GM12878 (cell line): ENCODE results near the gene NPTX1. TPM values are rescaled to one million over a fixed set of nuclear protein-coding genes. Genes with fewer than 3 reads are reported as not detected.

Experiments used
- ATAC-seq: fragments of 200-7000 bp; cut with Tn5 transposase; 3 replicates; pipeline ENCODE4 v1.9.1; 2020; ENCODE audit warnings: mild to moderate bottlenecking, moderate library complexity
- BruUV-seq: library from RNA; stranded (reverse); fragments of 400-500 nt; replicated peaks from 2 replicates; lab custom pipeline; 2021; lab: Mats Ljungman, UMichigan
- CTCF ChIA-PET: fragments of 300-600 bp; sonication (Branson Sonifier 250); formaldehyde crosslinking; extraction: SDS; loops from one replicate; lab custom pipeline; 2021; ENCODE audit warnings: inconsistent platforms; lab: Yijun Ruan, JAX
- POLR2A ChIA-PET: fragments of 350-600 bp; formaldehyde crosslinking; extraction: SDS; loops from one replicate; lab custom pipeline; 2021; ENCODE audit warnings: inconsistent platforms; lab: Charles Lee
- RAD21 ChIA-PET: fragments of 300-600 bp; sonication (Branson Sonifier 250); formaldehyde crosslinking; loops from one replicate; lab custom pipeline; 2023; ENCODE audit warnings: antibody characterized with exemption; ENCODE audit not compliant: unreplicated experiment; lab: Charles Lee
- SMC1A ChIA-PET: fragments of 300-600 bp; sonication (Branson Sonifier 250); formaldehyde crosslinking; loops from one replicate; lab custom pipeline; 2023; ENCODE audit not compliant: unreplicated experiment, uncharacterized antibody; lab: Charles Lee
- DNase-seq: peaks from one replicate; pipeline ENCODE4 v3.0.0-alpha.2; 2011; ENCODE audit warnings: low read depth, low spot score
- FAIRE-seq: peaks from 3 replicates; lab custom pipeline; 2011; peaks lifted over from hg19 to GRCh38; lab: Jason Lieb, UNC
- H2AFZ ChIP-seq: 2 replicates; pipeline ENCODE4 v1.6.0; 2011; ENCODE audit warnings: low read depth, low read length, control low read depth; ENCODE audit not compliant: control insufficient read depth
- H3K27ac ChIP-seq: 2 replicates; pipeline ENCODE4 v1.5.1; 2011; ENCODE audit warnings: control low read depth; ENCODE audit not compliant: control insufficient read depth, insufficient read depth
- H3K27me3 ChIP-seq, 2 experiments: replicated peaks in 1 of 2; 2 replicates each; pipeline versions ENCODE4 v1.6.0 to v1.6.1; 2011; ENCODE audit warnings: low read length in 1 of 2; ENCODE audit not compliant: control insufficient read depth in 2 of 2, insufficient read depth in 2 of 2
- H3K36me3 ChIP-seq, 2 experiments: 2 replicates each; pipeline ENCODE4 v1.5.1; 2011; ENCODE audit warnings: low read length in 1 of 2; ENCODE audit not compliant: control insufficient read depth in 2 of 2, insufficient read depth in 2 of 2
- H3K4me1 ChIP-seq: 2 replicates; pipeline ENCODE4 v1.6.1; 2011; ENCODE audit warnings: mild to moderate bottlenecking, low read length, moderate library complexity, mixed read lengths; ENCODE audit not compliant: control insufficient read depth, insufficient read depth
- H3K4me2 ChIP-seq: 2 replicates; pipeline ENCODE4 v1.6.0; 2011; ENCODE audit warnings: control low read depth; ENCODE audit not compliant: control insufficient read depth, insufficient read depth
- H3K4me3 ChIP-seq: fragments of 200-600 bp; sonication (generic); 2 replicates; pipeline ENCODE4 v1.5.1; 2016
- H3K79me2 ChIP-seq: 2 replicates; pipeline ENCODE4 v1.6.0; 2011; ENCODE audit warnings: low read length; ENCODE audit not compliant: control insufficient read depth, insufficient read depth
- H3K9ac ChIP-seq: 2 replicates; pipeline ENCODE4 v1.8.0; 2011; ENCODE audit warnings: low read length, control low read depth, mixed read lengths; ENCODE audit not compliant: control insufficient read depth, insufficient read depth
- H3K9me3 ChIP-seq: replicated peaks from 3 replicates; pipeline ENCODE4 v1.5.1; 2011; ENCODE audit warnings: mild to moderate bottlenecking, low read length; ENCODE audit not compliant: control insufficient read depth, insufficient read depth
- H4K20me1 ChIP-seq: 2 replicates; pipeline ENCODE4 v1.6.0; 2011; ENCODE audit not compliant: control insufficient read depth, insufficient read depth
- BCL11A ChIP-seq: IDR thresholded peaks from 2 replicates; pipeline ENCODE4 v1.6.1; 2011; ENCODE audit warnings: low read depth, low read length
- EP300 ChIP-seq, 2 experiments: fragments of 150-350 bp in 1 of 2; IDR thresholded peaks; 2 replicates each; pipeline ENCODE4 v1.6.1; 2011 to 2012; ENCODE audit warnings: low read depth in 2 of 2, low read length in 2 of 2, borderline replicate concordance in 1 of 2, improper control_type of control experiment in 1 of 2, inconsistent platforms in 1 of 2; ENCODE audit not compliant: control insufficient read depth in 1 of 2
- GATAD2B ChIP-seq: fragments of 450-650 bp; conservative IDR thresholded peaks from 2 replicates; pipeline ENCODE4 v1.6.1; 2017; ENCODE audit warnings: low read depth, mild to moderate bottlenecking, moderate library complexity
- IKZF1 ChIP-seq: fragments of 450-650 bp; conservative IDR thresholded peaks from 2 replicates; pipeline ENCODE4 v1.6.1; 2017; ENCODE audit warnings: antibody characterized with exemption, mild to moderate bottlenecking
- IRF5 ChIP-seq: fragments of 450-650 bp; IDR thresholded peaks from 2 replicates; pipeline ENCODE4 v1.6.1; 2017; ENCODE audit warnings: borderline replicate concordance
- MAX ChIP-seq: IDR thresholded peaks from 2 replicates; pipeline ENCODE4 v1.6.1; 2012; ENCODE audit warnings: low read depth, low read length, improper control_type of control experiment
- MEF2A ChIP-seq: IDR thresholded peaks from 2 replicates; pipeline ENCODE4 v1.6.1; 2011; ENCODE audit warnings: low read depth, mild to moderate bottlenecking, low read length, moderate library complexity; ENCODE audit not compliant: insufficient read depth
- MTA2 ChIP-seq: fragments of 450-650 bp; IDR thresholded peaks from 2 replicates; pipeline ENCODE4 v1.6.1; 2016; ENCODE audit warnings: low read depth, mild to moderate bottlenecking, moderate library complexity
- MTA3 ChIP-seq: IDR thresholded peaks from 2 replicates; pipeline ENCODE4 v1.6.1; 2012; ENCODE audit warnings: low read length, inconsistent platforms, borderline replicate concordance
- NFXL1 ChIP-seq: fragments of 450-650 bp; IDR thresholded peaks from 2 replicates; pipeline ENCODE4 v1.6.1; 2017; ENCODE audit warnings: antibody characterized with exemption, mild to moderate bottlenecking, borderline replicate concordance
- PKNOX1 ChIP-seq: fragments of 450-650 bp; IDR thresholded peaks from 2 replicates; pipeline ENCODE4 v1.6.1; 2016; ENCODE audit warnings: mild to moderate bottlenecking
- RCOR1 ChIP-seq: conservative IDR thresholded peaks from 2 replicates; pipeline ENCODE4 v1.6.1; 2012; ENCODE audit warnings: low read depth, low read length, improper control_type of control experiment
- RELA ChIP-seq: fragments of 450-650 bp; IDR thresholded peaks from 2 replicates; pipeline ENCODE4 v1.8.0; 2014; ENCODE audit warnings: borderline replicate concordance; ENCODE audit not compliant: partially characterized antibody
- SREBF1 ChIP-seq: IDR thresholded peaks from 2 replicates; pipeline ENCODE4 v1.6.1; 2012; ENCODE audit warnings: mild to moderate bottlenecking, low read length
- ZBTB4 ChIP-seq: fragments of 450-650 bp; formaldehyde crosslinking; IDR thresholded peaks from 2 replicates; pipeline ENCODE4 v1.4.0; 2022; ENCODE audit warnings: mild to moderate bottlenecking, moderate library complexity
- WGBS: methylation state at CpG from one replicate; pipeline ENCODE4 v1.1.6; 2016; ENCODE audit warnings: low lambda C conversion rate; ENCODE audit not compliant: insufficient replicate concordance, insufficient coverage; ENCODE audit errors: missing lambda C conversion rate; 5-methylcytosine and 5-hydroxymethylcytosine counted together
- in situ Hi-C: fragments of 300-500 bp; cut with MboI; formaldehyde crosslinking; loops from 9 replicates; pipeline ENCODE4 v1.14.3; 2018; ENCODE audit warnings: mixed read lengths
- intact Hi-C: fragments of 100-400 bp; cut with micrococcal nuclease; formaldehyde crosslinking; loops from one replicate; pipeline ENCODE4 v1.14.2; 2022; ENCODE audit not compliant: unreplicated experiment
- polyA plus RNA-seq, 11 experiments: library from polyadenylated mRNA; depleted of rRNA in 4 of 11; unstranded in 6 of 11; stranded (reverse) in 5 of 11; fragments of >200 nt; fragmentation: Nextera tagmentation in 4 of 11; fragmentation: Illumina TruSeq in 1 of 11; extraction: Ambion mirVana in 4 of 11; extraction: Trizol in 1 of 11; gene quantifications; 1 replicate in 1 of 11; 2 replicates in 10 of 11; pipeline versions ENCODE4 v1.2.1 to v1.2.3, GENCODE V29; 2011 to 2016; ENCODE audit warnings: inconsistent platforms in 2 of 11, missing spikeins in 2 of 11, low read depth in 1 of 11
- total RNA-seq, 4 experiments: library from RNA; depleted of rRNA in 3 of 4; stranded (reverse); fragments of >200 nt in 3 of 4; fragmentation: Illumina TruSeq in 1 of 4; extraction: Trizol in 1 of 4; gene quantifications; 2 replicates each; pipeline versions ENCODE4 v1.2.1 to v1.2.3, GENCODE V29; 2013 to 2021

NPTX1 gene
- total and polyA plus RNA-seq, 10 of the 15 experiments (the other 5 are each of a cell fraction or from before 2014, with no cell fraction given), result not detected

GRCh38 chr17:80519091-80519781 lies 42.8 kb upstream of the NPTX1 start (continued):
- TF ChIP-seq RCOR1, result no peak
- TF ChIP-seq MAX, result no peak
- no peak for TF ChIP-seq MEF2A
- TF ChIP-seq RELA, result no peak
- TF ChIP-seq IKZF1, result no peak
- no peak for TF ChIP-seq NFXL1
- no peak for TF ChIP-seq BCL11A
- TF ChIP-seq MTA3, result no peak
- TF ChIP-seq, all 136 proteins: peak for 0

GRCh38 chr17:80518392-80518791 lies 42.0 kb upstream of the NPTX1 start:
- FAIRE-seq (no peak), DNase-seq (no peak), ATAC-seq (no peak)
- POLR2A ChIA-PET, result no interaction called here
- peaks cover 0 to 6% of the 10 kb centered on the region in 2 experiments; a peak in 2 of 4 replicates for H3K27me3 ChIP-seq
- no peaks in the 10 kb centered on the region for H3K36me3 ChIP-seq
- BruUV-seq, result no TSS peak
- no CpG with 5 or more reads among the region's 1 CpG for WGBS
- CTCF ChIA-PET, result no interaction called here
- no peak overlapping the region for H3K4me3 ChIP-seq
- SMC1A ChIA-PET, result no interaction called here
- H3K9me3 ChIP-seq, result no peaks in the 10 kb centered on the region
- H3K27ac ChIP-seq, result no peak overlapping the region
- H3K9ac ChIP-seq, result no peak overlapping the region
- no peaks in the 10 kb centered on the region for H3K4me1 ChIP-seq
- H4K20me1 ChIP-seq, result no peaks in the 10 kb centered on the region
- no peak overlapping the region for H3K4me2 ChIP-seq
- intact Hi-C loops (no loop called here), in situ Hi-C loops (no loop called here)
- RAD21 ChIA-PET, result no interaction called here
- H2AFZ ChIP-seq, result no peak overlapping the region
- H3K79me2 ChIP-seq, result no peaks in the 10 kb centered on the region
- TF ChIP-seq SREBF1 (no peak), EP300 (IDR thresholded peaks at IDR 0.05; ENCODE audit: borderline replicate concordance in 1 of 2, control insufficient read depth in 1 of 2, low read depth in 2 of 2, low read length in 2 of 2) (no peak), PKNOX1 (no peak), MTA2 (no peak), GATAD2B (no peak), IRF5 (no peak), BCL11A (no peak), ZBTB4 (CRISPR knock-in tag) (no peak)
